Tibial nerve (tissue), 4 donors: ENCODE results near the gene JAK1.

Experiments
- CTCF ChIP-seq, 5 experiments: fragments of 200-600 bp in 3 of 5; fragments of 450-650 bp in 2 of 5; sonication (generic) in 3 of 5; IDR thresholded peaks; one replicate each; pipeline ENCODE4 v1.5.1; 2016 to 2019; ENCODE audit warnings: antibody characterized with exemption in 5 of 5, mild to moderate bottlenecking in 3 of 5, moderate library complexity in 2 of 5
- EP300 ChIP-seq, 2 donors: sonication (generic); formaldehyde crosslinking; IDR thresholded peaks; one replicate each; pipeline ENCODE4 v1.6.1; 2017; ENCODE audit warnings: antibody characterized with exemption in 2 of 2, mild to moderate bottlenecking in 1 of 2
- POLR2A ChIP-seq, 2 donors: fragments of 450-650 bp; IDR thresholded peaks; one replicate each; pipeline ENCODE4 v1.6.1; 2017; ENCODE audit warnings: antibody characterized with exemption in 2 of 2, mild to moderate bottlenecking in 2 of 2, moderate library complexity in 2 of 2

GRCh38 chr1:64892576-64893573, 73.5 kb downstream of the JAK1 start:
- TF ChIP-seq POLR2A (IDR thresholded peaks at IDR 0.05) = no peak
- TF ChIP-seq CTCF (IDR thresholded peaks at IDR 0.05) = no peak
- TF ChIP-seq EP300 (IDR thresholded peaks at IDR 0.05) = no peak
